Measurements from ENCODE around the gene CRTC1. TPM values are rescaled to one million over a fixed set of nuclear protein-coding genes. Genes with fewer than 3 reads are reported as not detected.

CRTC1 gene
- total RNA-seq, 4 donors from 2014 or later = 1.8 to 3.6 (median 2.1) TPM

DNA sequence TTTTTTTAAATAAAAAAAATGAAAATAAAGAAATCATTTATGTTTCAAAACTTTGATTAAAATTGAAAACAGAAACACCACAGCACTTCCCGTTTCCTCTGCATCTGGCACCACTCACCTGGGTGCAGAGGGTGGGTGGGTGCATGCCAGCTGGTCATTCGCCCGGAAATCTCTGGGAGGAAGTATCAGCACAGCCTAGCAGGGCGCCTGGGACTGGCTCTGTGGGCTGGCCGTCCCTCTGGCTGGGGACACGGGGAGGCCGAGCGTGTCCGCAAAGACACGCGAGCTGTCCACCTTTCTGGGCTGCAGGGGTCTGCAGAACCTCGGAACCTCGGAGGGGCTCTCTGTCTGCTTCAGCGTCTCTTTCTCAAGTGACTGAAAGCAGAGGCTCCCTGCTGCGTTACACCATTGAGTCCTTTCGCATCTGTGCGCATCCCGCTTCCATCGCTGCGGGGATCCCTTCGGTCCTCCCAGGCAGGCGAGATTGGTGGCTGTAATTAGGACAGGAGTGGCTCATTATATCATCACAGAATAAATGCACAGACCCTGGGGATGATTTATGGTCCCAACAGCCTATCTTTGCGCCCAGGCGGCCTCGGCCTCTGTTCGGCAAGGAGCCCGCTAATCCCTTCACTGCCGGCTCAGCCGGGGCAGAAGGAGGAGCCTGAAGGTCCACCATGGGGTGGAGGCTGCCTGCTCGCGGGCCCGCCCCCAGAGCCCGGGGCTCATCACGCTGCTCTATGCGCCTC lies 17.2 kb downstream of the CRTC1 start:
- Histone ChIP-seq H3K4me1 (peaks cover 16 to 44% (median 21%) of the 10 kb centered on the region in 3 donors), H3K9me3 (no peaks in the 10 kb centered on the region), H3K36me3 (no peaks in the 10 kb centered on the region), H3K27me3 (no peaks in the 10 kb centered on the region), H3K27ac (peak overlapping the region; percentile 59 to 83 (median 76)), H3K4me3 (peak overlapping the region; percentile 11 to 62 (median 46))
- intact Hi-C loops (cut with DNase I) = no loop called here
- DNase-seq = peak; percentile 17
- TF ChIP-seq, protein P1, sequence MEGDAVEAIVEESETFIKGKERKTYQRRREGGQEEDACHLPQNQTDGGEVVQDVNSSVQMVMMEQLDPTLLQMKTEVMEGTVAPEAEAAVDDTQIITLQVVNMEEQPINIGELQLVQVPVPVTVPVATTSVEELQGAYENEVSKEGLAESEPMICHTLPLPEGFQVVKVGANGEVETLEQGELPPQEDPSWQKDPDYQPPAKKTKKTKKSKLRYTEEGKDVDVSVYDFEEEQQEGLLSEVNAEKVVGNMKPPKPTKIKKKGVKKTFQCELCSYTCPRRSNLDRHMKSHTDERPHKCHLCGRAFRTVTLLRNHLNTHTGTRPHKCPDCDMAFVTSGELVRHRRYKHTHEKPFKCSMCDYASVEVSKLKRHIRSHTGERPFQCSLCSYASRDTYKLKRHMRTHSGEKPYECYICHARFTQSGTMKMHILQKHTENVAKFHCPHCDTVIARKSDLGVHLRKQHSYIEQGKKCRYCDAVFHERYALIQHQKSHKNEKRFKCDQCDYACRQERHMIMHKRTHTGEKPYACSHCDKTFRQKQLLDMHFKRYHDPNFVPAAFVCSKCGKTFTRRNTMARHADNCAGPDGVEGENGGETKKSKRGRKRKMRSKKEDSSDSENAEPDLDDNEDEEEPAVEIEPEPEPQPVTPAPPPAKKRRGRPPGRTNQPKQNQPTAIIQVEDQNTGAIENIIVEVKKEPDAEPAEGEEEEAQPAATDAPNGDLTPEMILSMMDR (IDR thresholded peaks at IDR 0.05) = no peak
- peak in 1 of 4 donors; percentile 12 for TF ChIP-seq POLR2A (IDR thresholded peaks at IDR 0.05)
- WGBS, 2 donors = 0% methylated on average over 17 to 20 of the region's 35 CpGs

DNA sequence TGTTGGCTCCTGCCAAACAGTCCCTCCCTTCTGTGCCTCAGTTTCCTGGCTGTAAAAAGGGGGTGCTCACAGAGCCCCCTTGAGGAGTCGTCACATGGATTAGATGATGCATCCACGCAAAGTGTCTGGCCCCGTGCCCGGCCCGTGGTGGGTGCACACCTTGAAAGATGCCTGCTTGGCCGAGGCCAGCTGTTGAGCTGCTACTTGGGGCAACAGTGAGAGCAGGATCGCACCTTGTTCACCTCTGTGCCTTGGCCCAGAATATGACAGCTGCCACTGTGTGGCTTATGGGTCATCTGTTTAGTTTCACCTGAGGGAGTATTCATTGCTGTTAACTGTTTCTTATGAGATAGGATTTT lies 17.7 kb downstream of the CRTC1 start:
- H3K27me3 ChIP-seq = no peaks in the 10 kb centered on the region
- DNase-seq = no peak
- WGBS, 2 donors = 6 to 7% methylated on average over 2 to 6 of the region's 7 CpGs
- no peaks in the 10 kb centered on the region for H3K9me3 ChIP-seq
- no peaks in the 10 kb centered on the region for H3K36me3 ChIP-seq
- peak overlapping the region in 3 of 4 donors; percentile 70 to 83 (median 82) for H3K27ac ChIP-seq
- H3K4me3 ChIP-seq = peak overlapping the region; percentile 11 to 62 (median 46)
- intact Hi-C loops (cut with DNase I) = no loop called here
- peaks cover 16 to 44% (median 21%) of the 10 kb centered on the region in 3 donors for H3K4me1 ChIP-seq
- TF ChIP-seq, protein P1 (IDR thresholded peaks at IDR 0.05) = no peak
- no peak for TF ChIP-seq POLR2A (IDR thresholded peaks at IDR 0.05)

DNA sequence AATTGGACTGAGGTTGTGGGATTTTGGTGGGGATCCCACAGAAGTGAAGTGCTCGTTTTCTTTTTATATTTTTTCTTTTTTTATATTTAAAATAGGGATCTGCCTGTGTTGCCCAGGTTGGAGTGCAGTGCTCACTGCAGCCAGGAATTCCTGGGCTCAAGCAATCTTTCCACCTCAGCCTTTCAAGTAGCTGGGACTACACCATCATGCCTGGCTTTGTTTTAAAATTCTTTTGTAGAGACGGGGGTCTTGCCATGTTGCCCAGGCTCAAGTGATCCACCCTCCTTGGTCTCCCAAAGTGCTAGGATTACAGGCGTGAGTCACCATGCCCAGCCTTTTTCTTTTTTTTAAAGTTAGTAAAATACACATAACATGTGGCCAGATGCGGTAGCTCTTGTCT lies 20.6 kb downstream of the CRTC1 start:
- H3K27ac ChIP-seq = no peak overlapping the region
- intact Hi-C loops (cut with DNase I) = no loop called here
- TF ChIP-seq POLR2A (IDR thresholded peaks at IDR 0.05) = no peak
- TF ChIP-seq, protein P1 (IDR thresholded peaks at IDR 0.05) = no peak
- H3K36me3 ChIP-seq = no peaks in the 10 kb centered on the region
- H3K4me1 ChIP-seq = peaks cover 16 to 43% (median 21%) of the 10 kb centered on the region in 3 donors
- WGBS, 2 donors = 54 to 73% methylated on average over 4 of the region's 4 CpGs
- no peaks in the 10 kb centered on the region for H3K27me3 ChIP-seq
- H3K9me3 ChIP-seq = no peaks in the 10 kb centered on the region
- H3K4me3 ChIP-seq = no peak overlapping the region
- no peak for DNase-seq

DNA sequence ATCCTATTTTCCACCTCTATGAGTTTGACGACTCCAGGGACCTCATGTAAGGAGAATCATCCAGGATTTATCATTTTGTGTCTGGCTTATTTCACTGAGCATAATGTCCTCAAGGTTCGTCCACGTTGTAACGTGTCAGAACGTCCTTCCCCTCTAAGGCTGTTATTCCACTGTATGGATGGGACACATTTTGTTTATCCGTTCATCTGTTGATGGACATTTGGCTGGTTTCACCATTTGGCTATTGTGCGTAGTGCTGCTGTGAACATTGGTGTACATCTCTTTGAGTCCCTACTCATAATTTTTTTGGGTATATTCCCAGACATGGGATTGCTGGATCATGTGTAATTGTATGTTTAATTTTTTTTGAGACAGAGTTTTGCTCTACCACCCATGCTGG lies 21.5 kb downstream of the CRTC1 start:
- H3K4me1 ChIP-seq = peaks cover 13 to 41% (median 16%) of the 10 kb centered on the region in 3 donors
- H3K27ac ChIP-seq = peak overlapping the region in 1 of 4 donors; percentile 9
- intact Hi-C loops (cut with DNase I) = no loop called here
- TF ChIP-seq POLR2A (IDR thresholded peaks at IDR 0.05) = no peak
- TF ChIP-seq, protein P1 (IDR thresholded peaks at IDR 0.05) = no peak
- no peaks in the 10 kb centered on the region for H3K36me3 ChIP-seq
- no peaks in the 10 kb centered on the region for H3K9me3 ChIP-seq
- no peak overlapping the region for H3K4me3 ChIP-seq
- no peak for DNase-seq
- no peaks in the 10 kb centered on the region for H3K27me3 ChIP-seq
- 78 to 85% methylated on average over 7 of the region's 7 CpGs for WGBS, 2 donors

DNA sequence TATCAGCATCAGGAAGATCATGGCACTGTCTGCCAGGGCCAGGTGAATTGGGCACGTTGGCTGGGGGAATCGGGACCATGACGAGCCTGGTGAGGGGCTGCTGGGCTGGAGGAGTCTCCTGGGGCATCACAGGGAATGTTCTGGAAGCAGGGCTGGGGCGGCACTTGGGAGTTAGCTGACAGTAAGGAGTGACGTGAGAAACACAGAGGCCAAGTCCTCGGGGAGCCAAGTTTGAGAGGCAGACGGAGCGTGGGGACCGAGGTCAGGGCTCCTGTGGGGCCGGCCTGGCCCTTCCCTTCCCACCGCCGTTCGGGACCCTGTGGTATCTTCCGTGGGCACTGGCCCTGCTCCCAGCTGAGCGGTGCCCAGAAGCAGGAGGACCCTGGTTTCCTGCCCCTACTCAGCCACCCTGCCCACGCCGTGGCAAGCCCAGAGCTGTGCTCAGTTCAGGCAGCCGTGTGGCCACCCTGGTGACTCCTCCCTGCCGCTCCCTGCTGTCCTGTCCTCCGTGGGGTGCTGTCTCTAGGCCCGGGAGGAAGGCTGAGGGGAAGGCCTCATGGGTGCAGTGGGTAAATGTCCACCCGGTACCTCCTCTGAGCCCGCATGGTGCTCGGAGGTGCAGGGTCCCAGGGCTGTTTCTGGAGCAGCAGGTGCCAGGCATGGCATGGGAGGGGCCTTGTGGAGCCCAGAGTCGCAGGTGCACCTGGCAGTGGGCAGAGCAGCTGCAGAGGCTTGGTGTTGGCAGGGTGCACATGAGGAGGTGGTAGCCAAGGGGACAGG lies 25.2 kb downstream of the CRTC1 start:
- Histone ChIP-seq H3K4me3 (no peak overlapping the region), H3K36me3 (no peaks in the 10 kb centered on the region), H3K27ac (no peak overlapping the region), H3K27me3 (no peaks in the 10 kb centered on the region), H3K9me3 (no peaks in the 10 kb centered on the region), H3K4me1 (peaks cover 0 to 38% (median 3%) of the 10 kb centered on the region in 3 donors)
- intact Hi-C loops (cut with DNase I) = no loop called here
- DNase-seq = no peak
- TF ChIP-seq, protein P1 (IDR thresholded peaks at IDR 0.05) = no peak
- TF ChIP-seq POLR2A (IDR thresholded peaks at IDR 0.05) = no peak
- WGBS, 2 donors = 80 to 81% methylated on average over 3 to 23 of the region's 25 CpGs
